Lung (tissue), 12 donors: ENCODE data around the gene SSBP3. TPM values are rescaled to one million over a fixed set of nuclear protein-coding genes. Genes with fewer than 3 reads are reported as not detected.

ENCODE experiments used
- ATAC-seq: fragments of 200-7000 bp; cut with Tn5 transposase; one replicate; pipeline ENCODE4 v1.9.1; 2020; ENCODE audit warnings: moderate number of reproducible peaks; ENCODE audit not compliant: insufficient read depth, low FRiP score
- DNase-seq, 3 donors: peaks; one replicate each; pipeline ENCODE4 v3.0.0-alpha.2; 2013 to 2017
- H3K27ac ChIP-seq, 2 donors: one replicate each; pipeline ENCODE4 v1.5.1; 2013; ENCODE audit warnings: mild to moderate bottlenecking in 2 of 2, moderate library complexity in 2 of 2, control low read depth in 1 of 2, inconsistent platforms in 1 of 2, low read depth in 1 of 2, low read length in 1 of 2
- H3K27me3 ChIP-seq, 3 donors: one replicate each; pipeline ENCODE4 v1.5.1; 2013; ENCODE audit warnings: low read length in 2 of 3; ENCODE audit not compliant: control insufficient read depth in 3 of 3, insufficient read depth in 3 of 3
- H3K36me3 ChIP-seq, 4 donors: one replicate each; pipeline ENCODE4 v1.5.1; 2013; ENCODE audit warnings: low read length in 4 of 4, mild to moderate bottlenecking in 1 of 4, moderate library complexity in 1 of 4; ENCODE audit not compliant: control insufficient read depth in 4 of 4, insufficient read depth in 4 of 4
- H3K4me1 ChIP-seq, 5 donors: one replicate each; pipeline ENCODE4 v1.5.1; 2013; ENCODE audit warnings: low read length in 5 of 5, mild to moderate bottlenecking in 2 of 5, moderate library complexity in 1 of 5; ENCODE audit not compliant: control insufficient read depth in 5 of 5, insufficient read depth in 5 of 5
- H3K4me3 ChIP-seq: one replicate; pipeline ENCODE4 v1.5.1; 2013; ENCODE audit warnings: mild to moderate bottlenecking, control low read depth, moderate library complexity
- H3K9ac ChIP-seq, 2 donors: one replicate each; pipeline ENCODE4 v1.5.1; 2013; ENCODE audit warnings: low read length in 2 of 2, control low read depth in 1 of 2; ENCODE audit not compliant: insufficient read depth in 1 of 2
- H3K9me3 ChIP-seq, 4 donors: one replicate each; pipeline ENCODE4 v1.5.1; 2013; ENCODE audit warnings: low read length in 3 of 4, mild to moderate bottlenecking in 1 of 4, moderate library complexity in 1 of 4; ENCODE audit not compliant: control insufficient read depth in 4 of 4, insufficient read depth in 3 of 4
- WGBS, 2 donors: extraction: QIAGEN DNeasy Blood & Tissue Kit; methylation state at CpG; one replicate each; pipeline ENCODE4 v1.1.7; 2013; 5-methylcytosine and 5-hydroxymethylcytosine counted together
- polyA plus RNA-seq, 2 donors: library from polyadenylated mRNA; stranded (reverse); fragments of 200-250 nt; gene quantifications; one replicate each; pipeline ENCODE4 v1.2.1, GENCODE V29; 2013
- total RNA-seq, 2 donors: library from RNA; depleted of rRNA in 1 of 2; stranded (reverse); fragments of >200 nt in 1 of 2; gene quantifications; one replicate each; pipeline ENCODE4 v1.2.1, GENCODE V29; 2014 to 2021
- TF ChIP-seq, protein P1 (sequence below): IDR thresholded peaks from 2 replicates; pipeline ENCODE4 v1.5.1; 2012; ENCODE audit warnings: mild to moderate bottlenecking; ENCODE audit errors: control extremely low read depth, extremely low read depth
- donor health status: control.
- donor health status: control.
- donor health status: Bipolar disorder and iron deficiency.
- donor health status: healthy.
- donor health status: DM: yes; HTN: yes; CAD: no.

Gene SSBP3
- total and polyA plus RNA-seq, 4 donors, result 15.9 to 47.8 (median 34.8) TPM

DNA sequence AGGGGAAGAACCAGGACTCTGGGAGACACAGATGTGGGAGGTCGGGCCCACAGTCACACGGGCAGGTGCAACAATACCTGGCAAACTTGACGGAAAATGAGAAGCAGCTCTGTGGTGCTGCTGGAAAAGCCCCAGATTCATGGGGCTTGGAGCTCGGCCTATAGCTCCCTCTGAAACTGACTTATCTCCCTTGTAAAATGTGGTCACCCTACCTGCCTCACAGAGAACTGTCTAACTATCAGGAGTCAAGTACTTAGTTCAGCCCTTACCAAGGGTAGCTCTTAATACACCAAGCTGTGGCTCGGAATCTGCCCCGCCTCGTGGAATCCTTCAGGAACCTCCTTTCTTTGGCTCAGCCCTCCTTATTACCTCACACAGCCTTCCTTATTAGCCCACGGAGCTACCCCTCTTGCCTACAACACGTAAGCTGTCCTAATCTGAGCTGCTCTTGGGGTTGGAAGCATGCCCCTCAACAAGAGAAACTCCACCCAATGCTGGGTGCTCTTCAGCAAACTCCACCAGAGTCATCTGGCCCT, 137.4 kb downstream of the SSBP3 start:
- Histone ChIP-seq H3K9me3 (no peaks in the 10 kb centered on the region), H3K4me1 (peaks cover 0 to 15% (median 12%) of the 10 kb centered on the region in 5 donors), H3K4me3 (no peak overlapping the region), H3K27ac (no peak overlapping the region), H3K9ac (no peak overlapping the region), H3K27me3 (no peaks in the 10 kb centered on the region), H3K36me3 (peaks cover 0 to 4% (median under 1%) of the 10 kb centered on the region in 4 donors)
- WGBS, 2 donors, result 66 to 69% methylated on average over 9 of the region's 9 CpGs
- DNase-seq (no peak), ATAC-seq (no peak)
- TF ChIP-seq, protein P1, sequence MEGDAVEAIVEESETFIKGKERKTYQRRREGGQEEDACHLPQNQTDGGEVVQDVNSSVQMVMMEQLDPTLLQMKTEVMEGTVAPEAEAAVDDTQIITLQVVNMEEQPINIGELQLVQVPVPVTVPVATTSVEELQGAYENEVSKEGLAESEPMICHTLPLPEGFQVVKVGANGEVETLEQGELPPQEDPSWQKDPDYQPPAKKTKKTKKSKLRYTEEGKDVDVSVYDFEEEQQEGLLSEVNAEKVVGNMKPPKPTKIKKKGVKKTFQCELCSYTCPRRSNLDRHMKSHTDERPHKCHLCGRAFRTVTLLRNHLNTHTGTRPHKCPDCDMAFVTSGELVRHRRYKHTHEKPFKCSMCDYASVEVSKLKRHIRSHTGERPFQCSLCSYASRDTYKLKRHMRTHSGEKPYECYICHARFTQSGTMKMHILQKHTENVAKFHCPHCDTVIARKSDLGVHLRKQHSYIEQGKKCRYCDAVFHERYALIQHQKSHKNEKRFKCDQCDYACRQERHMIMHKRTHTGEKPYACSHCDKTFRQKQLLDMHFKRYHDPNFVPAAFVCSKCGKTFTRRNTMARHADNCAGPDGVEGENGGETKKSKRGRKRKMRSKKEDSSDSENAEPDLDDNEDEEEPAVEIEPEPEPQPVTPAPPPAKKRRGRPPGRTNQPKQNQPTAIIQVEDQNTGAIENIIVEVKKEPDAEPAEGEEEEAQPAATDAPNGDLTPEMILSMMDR, result no peak

DNA sequence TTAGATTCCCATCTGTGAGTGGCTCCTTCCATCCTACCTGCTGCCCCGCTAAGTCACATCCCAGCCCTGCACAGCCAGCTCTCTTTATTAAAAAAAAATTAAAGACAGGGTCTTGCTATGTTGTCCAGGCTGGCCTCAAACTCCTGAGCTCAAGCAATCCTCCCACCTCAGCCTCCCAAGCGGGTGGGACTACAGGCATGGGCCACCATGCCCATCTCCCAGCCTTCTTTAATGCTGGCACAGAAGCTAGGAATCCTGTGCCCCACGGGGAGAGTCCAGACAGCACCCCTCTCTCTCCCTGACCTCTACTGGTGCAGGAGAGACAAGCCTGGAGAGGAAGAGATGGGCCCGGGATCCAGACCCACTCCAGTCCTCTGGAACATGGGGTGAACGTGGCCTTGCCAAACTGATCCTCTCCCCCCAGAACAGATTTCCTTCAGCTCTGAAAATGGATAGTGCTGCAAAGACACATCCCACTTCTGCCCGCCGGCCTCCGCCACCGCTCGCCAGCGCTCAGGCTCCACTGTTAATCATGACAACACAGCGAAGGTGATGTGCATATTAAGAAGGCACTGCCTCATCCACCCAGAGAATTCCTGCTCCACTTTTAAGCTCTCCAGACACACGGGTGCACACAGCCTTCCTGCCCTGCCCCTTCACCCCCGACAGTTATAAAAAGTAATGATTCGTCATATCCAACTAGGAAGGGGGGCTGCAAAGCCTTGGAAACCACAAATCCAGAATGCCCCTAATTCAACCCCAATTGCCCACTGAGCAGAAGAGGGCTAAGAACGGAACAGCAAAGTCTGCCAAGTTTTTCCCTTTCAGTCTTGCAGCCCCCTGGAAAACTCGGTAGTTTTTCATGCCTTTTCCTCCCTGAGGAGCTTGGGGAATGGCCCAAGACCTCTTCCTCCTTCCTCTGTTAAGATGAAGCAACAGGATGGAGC, 138.1 kb downstream of the SSBP3 start:
- H3K4me1 ChIP-seq, result peaks cover 0 to 14% (median 5%) of the 10 kb centered on the region in 5 donors
- ATAC-seq (no peak), DNase-seq (no peak)
- TF ChIP-seq, protein P1, result no peak
- H3K36me3 ChIP-seq, result peaks cover 0 to 4% (median under 1%) of the 10 kb centered on the region in 4 donors
- no peaks in the 10 kb centered on the region for H3K27me3 ChIP-seq
- no peak overlapping the region for H3K4me3 ChIP-seq
- 87 to 90% methylated on average over 17 of the region's 17 CpGs for WGBS, 2 donors
- H3K9ac ChIP-seq, result no peak overlapping the region
- no peak overlapping the region for H3K27ac ChIP-seq
- H3K9me3 ChIP-seq, result no peaks in the 10 kb centered on the region

DNA sequence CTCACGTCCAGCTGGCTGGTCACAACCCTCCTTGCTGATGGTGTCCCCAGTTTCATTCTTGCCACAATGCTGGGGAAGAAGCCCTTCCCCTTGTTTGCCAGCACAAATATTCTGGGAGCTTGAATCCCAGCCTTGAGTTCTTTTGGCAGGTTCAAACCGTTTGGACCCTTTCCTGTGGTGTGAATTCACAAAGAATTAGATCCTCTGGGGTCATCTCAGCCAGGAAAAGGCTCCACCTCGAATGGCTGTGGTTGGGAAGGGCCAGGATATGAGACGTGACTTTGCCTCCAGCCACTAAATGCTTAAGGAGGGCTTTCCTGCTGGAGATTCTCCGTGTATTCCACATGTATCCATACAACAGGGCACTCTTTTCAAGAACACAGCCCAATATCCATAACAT, 139.3 kb downstream of the SSBP3 start:
- WGBS, 2 donors, result 77 to 80% methylated on average over 5 of the region's 5 CpGs
- H3K4me1 ChIP-seq, result peaks cover 0 to 11% (median 4%) of the 10 kb centered on the region in 5 donors

More for the DNA sequence above, 139.3 kb downstream of the SSBP3 start:
- peaks cover 0 to 4% (median under 1%) of the 10 kb centered on the region in 4 donors for H3K36me3 ChIP-seq
- no peak for ATAC-seq
- TF ChIP-seq, protein P1, result no peak
- no peak overlapping the region for H3K4me3 ChIP-seq
- H3K27me3 ChIP-seq, result no peaks in the 10 kb centered on the region
- no peak overlapping the region for H3K9ac ChIP-seq
- H3K27ac ChIP-seq, result no peak overlapping the region
- H3K9me3 ChIP-seq, result no peaks in the 10 kb centered on the region
- no peak for DNase-seq
